HG03571 (cell line): Measurements from ENCODE around the gene MCC.

Experiments used
- ATAC-seq: cut with Tn5 transposase; IDR thresholded peaks from one replicate; pipeline ENCODE4 v1.9.1; 2021; ENCODE audit not compliant: unreplicated experiment

MCC gene

GRCh38 chr5:113329981-113330380 is 158.3 kb downstream of the MCC start:
- no peak for ATAC-seq

GRCh38 chr5:113325054-113325453 is 163.2 kb downstream of the MCC start:
- no peak for ATAC-seq

- ATAC-seq = no peak
These were observed 167.0 kb downstream of the MCC start for GRCh38 chr5:113321276-113321675.

- ATAC-seq = no peak
These were observed 167.9 kb downstream of the MCC start for GRCh38 chr5:113320273-113320780.

GRCh38 chr5:113319256-113320053 is 168.8 kb downstream of the MCC start:
- ATAC-seq = no peak

- no peak for ATAC-seq
These were observed 170.6 kb downstream of the MCC start for GRCh38 chr5:113317636-113318035.

- no peak for ATAC-seq
These were observed 177.0 kb downstream of the MCC start for GRCh38 chr5:113311301-113311700.

GRCh38 chr5:113302120-113302519 is 186.1 kb downstream of the MCC start:
- ATAC-seq = no peak

GRCh38 chr5:113299591-113299990 is 188.7 kb downstream of the MCC start:
- ATAC-seq = no peak

- ATAC-seq = no peak
These were observed 191.6 kb downstream of the MCC start for GRCh38 chr5:113296676-113297075.

GRCh38 chr5:113295111-113295539 is 193.1 kb downstream of the MCC start:
- no peak for ATAC-seq

GRCh38 chr5:113294311-113295110 is 193.7 kb downstream of the MCC start:
- peak; percentile 91 for ATAC-seq

GRCh38 chr5:113293975-113294310 is 194.3 kb downstream of the MCC start:
- peak; percentile 29 for ATAC-seq

GRCh38 chr5:113293068-113293974 is 194.9 kb downstream of the MCC start:
- ATAC-seq = no peak

GRCh38 chr5:113292462-113292861 is 195.8 kb downstream of the MCC start:
- no peak for ATAC-seq

- peak; percentile 40 for ATAC-seq
These were observed 204.7 kb downstream of the MCC start for GRCh38 chr5:113283558-113283957.

- ATAC-seq = no peak
These were observed 205.8 kb downstream of the MCC start for GRCh38 chr5:113282472-113282871.

GRCh38 chr5:113281194-113281593 is 207.1 kb downstream of the MCC start:
- no peak for ATAC-seq

- no peak for ATAC-seq
These were observed 207.7 kb downstream of the MCC start for GRCh38 chr5:113280541-113280940.

GRCh38 chr5:113278976-113279375 is 209.3 kb downstream of the MCC start:
- no peak for ATAC-seq

GRCh38 chr5:113276493-113276892 is 211.8 kb downstream of the MCC start:
- ATAC-seq = no peak
